MM.1S (cell line): Measurements from ENCODE around the gene KPRP.

Source experiments
- EZH2 ChIP-seq: fragments of 300-600 bp; sonication (generic); optimal IDR thresholded peaks from 2 replicates; pipeline ENCODE3; 2017; ENCODE audit warnings: low read depth, mild to moderate bottlenecking, antibody characterized with exemption, low read length, mixed read lengths
- TF ChIP-seq, protein P1 (sequence below): fragments of 300-600 bp; sonication (generic); IDR thresholded peaks from 2 replicates; pipeline ENCODE4 v1.5.1; 2016; ENCODE audit warnings: antibody characterized with exemption, low read length, mixed read lengths

- TF ChIP-seq EZH2 = no peak
- TF ChIP-seq, protein P1, sequence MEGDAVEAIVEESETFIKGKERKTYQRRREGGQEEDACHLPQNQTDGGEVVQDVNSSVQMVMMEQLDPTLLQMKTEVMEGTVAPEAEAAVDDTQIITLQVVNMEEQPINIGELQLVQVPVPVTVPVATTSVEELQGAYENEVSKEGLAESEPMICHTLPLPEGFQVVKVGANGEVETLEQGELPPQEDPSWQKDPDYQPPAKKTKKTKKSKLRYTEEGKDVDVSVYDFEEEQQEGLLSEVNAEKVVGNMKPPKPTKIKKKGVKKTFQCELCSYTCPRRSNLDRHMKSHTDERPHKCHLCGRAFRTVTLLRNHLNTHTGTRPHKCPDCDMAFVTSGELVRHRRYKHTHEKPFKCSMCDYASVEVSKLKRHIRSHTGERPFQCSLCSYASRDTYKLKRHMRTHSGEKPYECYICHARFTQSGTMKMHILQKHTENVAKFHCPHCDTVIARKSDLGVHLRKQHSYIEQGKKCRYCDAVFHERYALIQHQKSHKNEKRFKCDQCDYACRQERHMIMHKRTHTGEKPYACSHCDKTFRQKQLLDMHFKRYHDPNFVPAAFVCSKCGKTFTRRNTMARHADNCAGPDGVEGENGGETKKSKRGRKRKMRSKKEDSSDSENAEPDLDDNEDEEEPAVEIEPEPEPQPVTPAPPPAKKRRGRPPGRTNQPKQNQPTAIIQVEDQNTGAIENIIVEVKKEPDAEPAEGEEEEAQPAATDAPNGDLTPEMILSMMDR = no peak
These were observed 48.8 kb downstream of the KPRP start, which contains the start of gene LCE1C for GRCh38 chr1:152806576-152806975.
